Heart left ventricle (tissue), 13 donors: ENCODE measurements around the gene PUS7L.

Experiments used
- POLR2A ChIP-seq, 2 donors: fragments of 450-650 bp; IDR thresholded peaks; one replicate each; pipeline ENCODE4 v1.6.1; 2017; ENCODE audit warnings: antibody characterized with exemption in 2 of 2, mild to moderate bottlenecking in 2 of 2, moderate library complexity in 2 of 2
- TF ChIP-seq, protein P1 (sequence below), 12 donors: fragments of 200-600 bp; sonication (generic) in 4 of 12; IDR thresholded peaks; one replicate each; pipeline versions ENCODE4 v1.5.0 to v1.8.0; 2018 to 2022; ENCODE audit warnings: antibody characterized with exemption in 12 of 12, mild to moderate bottlenecking in 5 of 12
- donor health status: ischemic (EF 13 %, LVEDD 7.1; RV severe dilation, severe dysfunction).
- donor health status: DM: no; HTN: yes; CAD: no.
- donor health status: DM: no; HTN: no; CAD: no.
- donor health status: ischemic (EF 25% LVEDD 6.9; RV normal size, moderate dysfunction).
- donor health status: ischemic (EF 25% LVEDD 5.7; RV mildly dilated, moderate dysfunction).
- donor health status: ischemic (EF 35%, LVEDD 5.7; RV mildly dilated, moderate dysfunction).
- donor health status: nonischemic (EF 11% LVEDD 7.7; RV severe dilation, severe dysfunction).
- donor health status: DM: yes; HTN: yes; CAD: no.
- donor health status: PGD.
- donor health status: ischemic (EF 29% LVEDD 5.4; RV normal size, mild dysfunction).
- donor health status: nonischemic (EF 23%, LVEDD 6.1; RV moderate dilation, normal function).

DNA sequence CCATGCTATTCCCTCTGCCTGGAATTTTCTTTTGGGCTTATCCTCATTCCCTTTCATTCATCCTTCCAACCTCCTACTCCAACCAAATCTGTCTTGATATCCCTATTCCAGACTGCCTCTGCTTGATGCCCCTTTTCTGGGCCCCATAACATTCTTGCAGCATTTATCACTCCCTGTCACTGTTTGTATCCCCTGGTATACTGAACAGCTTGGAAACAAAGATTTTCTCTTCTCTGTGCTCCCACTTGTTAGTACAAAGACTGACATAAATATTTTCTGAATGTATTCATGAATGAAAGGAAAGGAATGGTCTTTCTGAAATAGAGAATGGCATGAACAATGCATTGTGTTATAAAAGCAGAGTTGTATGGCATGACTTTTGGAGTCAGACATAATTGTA, 7.7 kb upstream of the PUS7L start:
- TF ChIP-seq, protein P1, sequence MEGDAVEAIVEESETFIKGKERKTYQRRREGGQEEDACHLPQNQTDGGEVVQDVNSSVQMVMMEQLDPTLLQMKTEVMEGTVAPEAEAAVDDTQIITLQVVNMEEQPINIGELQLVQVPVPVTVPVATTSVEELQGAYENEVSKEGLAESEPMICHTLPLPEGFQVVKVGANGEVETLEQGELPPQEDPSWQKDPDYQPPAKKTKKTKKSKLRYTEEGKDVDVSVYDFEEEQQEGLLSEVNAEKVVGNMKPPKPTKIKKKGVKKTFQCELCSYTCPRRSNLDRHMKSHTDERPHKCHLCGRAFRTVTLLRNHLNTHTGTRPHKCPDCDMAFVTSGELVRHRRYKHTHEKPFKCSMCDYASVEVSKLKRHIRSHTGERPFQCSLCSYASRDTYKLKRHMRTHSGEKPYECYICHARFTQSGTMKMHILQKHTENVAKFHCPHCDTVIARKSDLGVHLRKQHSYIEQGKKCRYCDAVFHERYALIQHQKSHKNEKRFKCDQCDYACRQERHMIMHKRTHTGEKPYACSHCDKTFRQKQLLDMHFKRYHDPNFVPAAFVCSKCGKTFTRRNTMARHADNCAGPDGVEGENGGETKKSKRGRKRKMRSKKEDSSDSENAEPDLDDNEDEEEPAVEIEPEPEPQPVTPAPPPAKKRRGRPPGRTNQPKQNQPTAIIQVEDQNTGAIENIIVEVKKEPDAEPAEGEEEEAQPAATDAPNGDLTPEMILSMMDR (IDR thresholded peaks at IDR 0.05) = no peak
- TF ChIP-seq POLR2A (IDR thresholded peaks at IDR 0.05) = no peak
